H7 (cell line): ENCODE measurements around the gene ZNF274. TPM values are rescaled to one million over a fixed set of nuclear protein-coding genes. Genes with fewer than 3 reads are reported as not detected.

ENCODE experiments used
- DNase-seq: peaks from one replicate; pipeline ENCODE4 v3.0.0; 2012
- H3K27me3 ChIP-seq: 2 replicates; pipeline ENCODE4 v1.6.0; 2011; ENCODE audit warnings: mild to moderate bottlenecking, low read length; ENCODE audit not compliant: control insufficient read depth, insufficient read depth
- H3K36me3 ChIP-seq: replicated peaks from 2 replicates; pipeline ENCODE4 v1.5.1; 2011; ENCODE audit warnings: low read length; ENCODE audit not compliant: control insufficient read depth, insufficient read depth
- H3K4me3 ChIP-seq: 2 replicates; pipeline ENCODE4 v1.5.1; 2011; ENCODE audit warnings: low read depth, mild to moderate bottlenecking, control low read depth, low read length, moderate library complexity; ENCODE audit not compliant: insufficient read depth
- total RNA-seq: library from RNA; depleted of rRNA; stranded (reverse); fragments of >200 nt; shearing (Covaris generic); gene quantifications from 2 replicates; pipeline ENCODE4 v1.2.3, GENCODE V29; 2014

The ZNF274 gene
- total RNA-seq, 1 experiment from 2014 or later: 18.8 TPM

DNA sequence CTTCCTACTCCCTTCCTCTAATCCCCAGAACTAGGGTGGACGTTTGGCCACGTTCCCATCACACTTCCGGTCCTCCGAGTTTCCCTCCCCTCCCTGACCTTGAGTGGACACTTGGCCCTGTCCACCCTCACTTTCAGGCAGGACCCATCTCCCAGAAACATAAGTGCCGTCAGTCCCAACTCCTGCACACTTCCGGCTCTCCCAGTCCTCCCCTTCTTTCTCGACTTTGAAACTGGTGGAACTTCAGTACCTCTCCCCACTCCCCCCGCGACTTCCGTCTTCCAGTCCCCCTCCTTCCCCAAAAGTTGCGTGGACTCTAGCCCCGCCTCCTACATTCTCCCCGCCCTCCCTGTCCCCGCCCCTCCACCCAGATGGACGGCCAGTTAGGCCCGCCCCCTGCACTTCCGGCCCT lies 278 bp upstream of the ZNF274 start:
- H3K4me3 ChIP-seq: peak overlapping the region; percentile 88
- no peaks in the 10 kb centered on the region for H3K27me3 ChIP-seq
- H3K36me3 ChIP-seq: peaks cover 10% of the 10 kb centered on the region
- no peak for DNase-seq

DNA sequence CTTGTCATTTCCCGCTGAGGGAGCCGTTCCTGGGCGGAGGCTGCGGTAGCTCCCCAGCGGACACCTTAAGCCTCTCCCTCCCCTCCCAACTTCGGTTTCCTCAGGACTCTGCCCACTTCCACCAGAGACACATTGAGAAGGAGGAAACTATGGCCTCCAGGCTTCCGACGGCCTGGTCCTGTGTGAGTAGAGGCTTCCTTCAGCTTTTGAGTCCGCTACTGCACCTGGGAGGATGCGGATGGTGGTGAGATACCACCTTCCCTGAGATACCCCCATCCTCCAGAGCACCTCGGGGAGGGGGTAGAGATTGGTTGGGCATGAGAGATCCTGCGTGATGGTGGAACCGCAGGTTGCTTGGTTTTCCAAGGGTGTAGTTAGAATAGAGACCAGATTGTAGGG lies 955 bp downstream of the ZNF274 start:
- Histone ChIP-seq H3K36me3 (peaks cover 13% of the 10 kb centered on the region), H3K4me3 (peak overlapping the region; percentile 88), H3K27me3 (no peaks in the 10 kb centered on the region)
- no peak for DNase-seq

DNA sequence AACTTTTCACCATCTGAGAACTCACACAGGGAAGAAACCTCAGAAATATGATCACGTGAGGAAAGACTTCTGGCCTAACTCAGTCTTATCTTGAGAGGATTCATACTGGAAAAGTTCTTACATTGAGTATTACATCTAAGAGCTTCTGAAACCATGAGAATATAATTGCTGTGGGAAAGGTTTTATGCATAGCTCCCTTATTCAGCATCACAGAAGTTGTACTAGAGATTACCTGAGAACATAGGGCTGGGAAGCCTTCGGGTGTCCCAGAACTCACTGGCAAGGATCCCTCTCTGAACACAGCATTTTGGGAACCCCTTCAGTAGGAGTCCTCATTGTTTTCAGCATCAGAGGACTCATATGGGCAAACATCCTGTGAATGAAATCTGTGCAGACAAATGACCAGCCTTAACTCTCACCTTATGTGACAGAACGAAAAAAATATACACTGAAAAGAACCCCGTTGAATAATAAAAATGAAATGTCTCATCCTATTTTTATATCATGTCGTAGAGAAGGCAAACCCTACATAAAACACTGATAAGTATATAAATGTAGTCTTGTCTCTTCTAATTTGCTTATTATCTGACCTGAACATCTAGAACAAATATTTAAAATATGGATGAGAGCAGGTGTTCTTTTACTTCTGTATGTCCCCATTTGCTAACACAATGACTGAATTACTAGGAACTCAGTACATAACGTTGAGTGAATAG lies 14.2 kb downstream of the ZNF274 start:
- no peak for DNase-seq
- Histone ChIP-seq H3K36me3 (peaks cover 48% of the 10 kb centered on the region), H3K4me3 (no peak overlapping the region), H3K27me3 (no peaks in the 10 kb centered on the region)

DNA sequence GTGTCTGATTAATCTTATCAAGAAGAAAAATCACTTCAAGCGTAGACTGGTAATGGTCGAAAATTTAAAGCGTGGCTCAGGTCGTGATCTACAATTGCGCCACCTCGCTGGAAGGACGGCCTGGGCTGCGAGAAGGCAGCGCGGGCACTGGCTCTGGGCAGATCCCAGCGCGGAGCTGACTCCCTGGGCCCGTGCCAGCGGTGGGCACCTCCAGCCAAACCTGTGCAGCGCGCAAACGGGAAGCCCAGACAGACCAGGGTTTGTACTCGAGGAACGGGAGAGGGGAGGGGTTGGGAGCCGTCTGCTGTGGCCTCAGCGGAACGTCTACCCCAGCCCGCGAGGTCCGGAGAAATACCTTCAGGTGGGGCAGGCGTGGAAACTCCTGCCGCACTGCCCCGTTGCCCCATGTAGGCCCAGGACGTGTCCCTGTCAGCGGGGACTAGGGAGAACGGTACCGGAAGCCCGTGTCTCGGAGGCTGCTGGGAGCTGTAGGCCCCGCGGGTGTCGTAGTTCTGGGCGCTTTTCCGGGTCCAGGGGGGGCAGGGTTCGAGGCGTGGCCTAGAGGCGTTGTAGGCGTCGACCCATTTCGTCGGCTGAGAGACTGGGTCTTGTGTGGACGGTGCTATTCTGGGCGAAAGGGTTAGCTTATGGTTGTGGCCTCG lies 21.1 kb downstream of the ZNF274 start:
- no peak overlapping the region for H3K4me3 ChIP-seq
- no peak for DNase-seq
- peaks cover 28% of the 10 kb centered on the region for H3K36me3 ChIP-seq
- no peaks in the 10 kb centered on the region for H3K27me3 ChIP-seq

DNA sequence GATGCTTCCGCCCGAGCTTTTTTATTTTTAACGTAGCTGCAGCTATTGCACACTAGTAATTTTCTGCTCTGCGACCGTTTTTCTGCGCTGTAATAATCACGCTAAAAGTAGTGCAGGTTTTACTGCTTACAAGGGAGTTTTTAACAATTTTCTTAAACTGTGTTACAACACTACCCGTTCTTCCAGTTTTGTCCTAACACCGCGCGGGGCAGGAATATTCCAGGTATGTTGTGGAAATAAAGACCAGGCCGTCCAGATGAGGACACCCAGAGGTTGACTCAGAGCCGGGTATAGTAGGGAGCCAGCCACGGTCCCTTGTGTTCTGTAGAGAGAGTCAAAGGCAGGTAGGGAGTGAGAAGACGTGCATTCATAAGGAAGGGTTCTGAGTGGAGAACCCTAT lies 21.7 kb downstream of the ZNF274 start:
- no peak overlapping the region for H3K4me3 ChIP-seq
- no peaks in the 10 kb centered on the region for H3K27me3 ChIP-seq
- DNase-seq: no peak
- H3K36me3 ChIP-seq: peaks cover 29% of the 10 kb centered on the region

DNA sequence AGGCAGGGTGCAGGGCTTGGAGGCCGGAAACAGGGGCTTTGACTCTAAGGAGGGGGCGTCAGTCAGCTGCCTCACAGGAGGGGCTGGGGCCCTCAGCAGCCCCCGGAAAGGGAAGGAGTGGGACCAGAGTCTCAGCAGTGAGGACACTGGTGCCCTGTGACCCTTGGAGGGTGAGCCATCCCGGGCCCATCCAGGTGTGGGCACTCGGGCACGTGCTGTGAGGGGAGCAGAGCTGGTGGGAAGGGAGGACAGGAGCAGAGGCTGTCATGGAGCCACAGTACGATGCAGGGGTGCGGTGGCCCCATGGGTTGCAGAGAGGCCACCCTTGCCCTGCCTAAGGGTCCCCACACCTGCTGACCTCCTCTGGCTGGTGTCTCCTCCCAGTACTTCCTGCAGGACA lies 26.7 kb downstream of the ZNF274 start:
- peaks cover 55% of the 10 kb centered on the region for H3K36me3 ChIP-seq
- no peak overlapping the region for H3K4me3 ChIP-seq
- no peaks in the 10 kb centered on the region for H3K27me3 ChIP-seq
- DNase-seq: no peak

DNA sequence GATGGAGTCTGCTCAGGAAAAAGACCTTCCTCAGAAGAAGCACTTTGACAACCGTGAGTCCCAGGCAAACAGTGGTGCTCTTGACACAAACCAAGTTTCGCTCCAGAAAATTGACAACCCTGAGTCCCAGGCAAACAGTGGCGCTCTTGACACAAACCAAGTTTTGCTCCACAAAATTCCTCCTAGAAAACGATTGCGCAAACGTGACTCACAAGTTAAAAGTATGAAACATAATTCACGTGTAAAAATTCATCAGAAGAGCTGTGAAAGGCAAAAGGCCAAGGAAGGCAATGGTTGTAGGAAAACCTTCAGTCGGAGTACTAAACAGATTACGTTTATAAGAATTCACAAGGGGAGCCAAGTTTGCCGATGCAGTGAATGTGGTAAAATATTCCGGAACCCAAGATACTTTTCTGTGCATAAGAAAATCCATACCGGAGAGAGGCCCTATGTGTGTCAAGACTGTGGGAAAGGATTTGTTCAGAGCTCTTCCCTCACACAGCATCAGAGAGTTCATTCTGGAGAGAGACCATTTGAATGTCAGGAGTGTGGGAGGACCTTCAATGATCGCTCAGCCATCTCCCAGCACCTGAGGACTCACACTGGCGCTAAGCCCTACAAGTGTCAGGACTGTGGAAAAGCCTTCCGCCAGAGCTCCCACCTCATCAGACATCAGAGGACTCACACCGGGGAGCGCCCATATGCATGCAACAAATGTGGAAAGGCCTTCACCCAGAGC lies 29.6 kb downstream of the ZNF274 start:
- peaks cover 43% of the 10 kb centered on the region for H3K36me3 ChIP-seq
- no peak overlapping the region for H3K4me3 ChIP-seq
- DNase-seq: no peak
- H3K27me3 ChIP-seq: no peaks in the 10 kb centered on the region

DNA sequence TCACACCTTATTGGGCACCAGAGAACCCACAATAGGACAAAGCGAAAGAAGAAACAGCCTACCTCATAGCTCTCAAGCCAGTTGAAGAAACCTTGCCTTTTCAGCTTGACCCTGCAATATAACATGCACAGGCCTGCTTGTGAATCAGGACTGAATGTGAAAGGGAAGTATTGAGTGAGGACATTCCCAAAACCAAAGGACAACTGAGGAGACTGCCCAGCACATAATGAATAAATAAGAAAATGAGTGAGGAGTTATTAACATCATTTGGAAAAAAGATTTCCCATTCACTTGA lies 30.2 kb downstream of the ZNF274 start:
- DNase-seq: no peak
- Histone ChIP-seq H3K27me3 (no peaks in the 10 kb centered on the region), H3K4me3 (no peak overlapping the region), H3K36me3 (peaks cover 38% of the 10 kb centered on the region)

DNA sequence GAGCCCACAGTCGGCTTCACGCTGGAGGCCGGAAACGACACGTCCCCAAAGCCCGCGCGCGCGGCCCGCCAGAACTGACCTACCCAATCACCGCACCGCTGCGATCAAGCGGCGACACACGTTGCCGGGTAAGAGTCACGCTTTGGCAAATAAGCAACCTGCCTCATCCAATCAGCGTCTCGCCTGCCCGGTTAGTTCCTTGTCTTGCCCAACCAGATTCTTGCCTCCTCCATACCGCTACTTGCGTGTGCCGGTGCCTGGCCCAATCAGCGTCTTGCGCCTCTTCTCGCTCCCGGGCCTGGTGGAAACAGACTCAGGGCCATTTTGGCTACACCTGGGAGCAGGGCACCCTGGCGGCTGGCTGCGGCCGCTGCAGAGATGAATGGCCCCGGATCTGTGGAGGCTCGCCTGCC lies 34.2 kb downstream of the ZNF274 start:
- Histone ChIP-seq H3K36me3 (peaks cover 11% of the 10 kb centered on the region), H3K4me3 (no peak overlapping the region), H3K27me3 (no peaks in the 10 kb centered on the region)
- DNase-seq: no peak

DNA sequence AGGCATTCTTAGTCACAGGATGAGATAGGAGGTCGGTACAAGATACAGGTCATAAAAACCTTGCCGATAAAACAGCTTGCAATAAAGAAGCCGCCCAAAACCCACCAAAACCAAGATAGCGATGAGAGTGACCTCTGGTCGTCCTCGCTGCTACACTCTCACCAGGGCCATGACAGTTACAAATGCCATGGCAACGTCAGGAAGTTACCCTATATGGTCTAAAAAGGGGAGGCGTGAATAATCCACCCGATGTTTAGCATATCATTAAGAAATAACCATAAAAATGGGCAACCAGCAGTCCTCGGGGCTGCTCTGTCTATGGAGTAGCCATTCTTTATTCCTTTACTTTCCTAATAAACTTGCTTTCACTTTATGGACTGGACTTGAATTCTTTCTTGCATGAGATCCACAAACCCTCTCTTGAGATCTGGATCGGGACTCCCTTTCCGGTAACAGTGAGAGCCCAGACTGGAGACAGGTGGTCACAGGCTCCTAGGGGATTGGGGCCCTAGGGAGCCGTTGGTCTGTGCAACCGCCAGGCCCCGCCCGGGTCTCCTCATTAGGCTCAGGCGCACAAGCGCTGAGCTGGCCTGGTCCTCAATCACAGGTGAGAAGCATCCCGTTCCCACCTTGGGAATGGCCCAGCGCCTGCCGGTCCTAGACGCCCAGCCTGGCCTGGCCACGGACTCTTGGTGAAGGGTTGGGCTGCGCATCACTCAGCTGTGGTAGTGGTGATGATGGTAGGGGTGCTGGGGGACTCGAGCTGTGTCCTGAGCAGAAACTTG lies 34.9 kb downstream of the ZNF274 start:
- Histone ChIP-seq H3K36me3 (peaks cover 4% of the 10 kb centered on the region), H3K4me3 (no peak overlapping the region), H3K27me3 (no peaks in the 10 kb centered on the region)
- DNase-seq: no peak

DNA sequence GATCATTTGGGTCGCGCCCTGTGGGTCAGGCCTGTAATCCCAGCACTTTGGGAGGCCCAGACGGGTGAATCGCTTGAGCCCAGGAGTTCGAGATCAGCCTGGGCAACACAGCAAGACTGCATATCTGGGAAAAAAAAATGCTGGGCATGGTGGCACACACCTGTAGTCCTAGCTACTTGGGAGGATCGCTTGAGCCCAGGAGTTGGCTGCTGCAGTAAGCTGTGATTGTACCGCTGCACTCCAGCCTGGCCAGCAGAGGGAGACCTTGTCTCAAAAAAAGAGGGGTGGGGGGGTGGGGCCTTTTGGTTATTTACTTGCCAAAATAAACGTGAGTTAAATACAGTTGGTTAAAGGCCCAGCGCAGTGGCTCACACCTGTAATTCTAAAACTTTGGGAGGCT lies 36.0 kb downstream of the ZNF274 start:
- DNase-seq: peak; percentile 68
- H3K36me3 ChIP-seq: no peaks in the 10 kb centered on the region
- H3K4me3 ChIP-seq: no peak overlapping the region
- no peaks in the 10 kb centered on the region for H3K27me3 ChIP-seq

DNA sequence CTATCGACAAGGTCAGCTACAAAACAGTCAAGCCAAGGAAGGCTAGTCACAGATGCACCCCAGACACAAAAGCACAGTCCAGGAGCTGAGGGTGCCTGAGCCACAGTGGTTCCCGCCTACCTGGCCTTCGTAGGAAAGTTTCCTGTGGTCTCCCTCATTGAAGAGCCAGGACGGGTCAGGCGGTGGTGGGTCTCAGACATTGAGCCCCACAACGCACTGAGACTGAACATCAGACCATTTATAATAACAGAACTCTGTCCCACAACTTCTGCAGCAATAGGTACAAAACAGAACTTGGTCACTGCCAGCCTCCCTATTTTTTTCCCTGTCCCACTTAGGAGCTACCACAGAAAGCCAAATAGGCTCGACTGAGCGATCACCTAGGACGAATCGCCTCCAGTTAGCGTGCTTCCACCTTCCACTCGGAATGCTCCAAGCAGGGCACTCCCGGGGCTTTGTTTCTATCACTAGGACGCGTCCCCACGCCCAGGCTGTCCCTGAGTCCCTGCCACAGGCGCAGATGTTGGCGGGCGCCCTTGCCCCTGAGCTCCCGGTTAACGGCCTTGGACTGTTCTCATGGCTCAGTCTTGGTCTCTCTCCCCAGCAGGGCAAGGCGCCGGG lies 45.2 kb downstream of the ZNF274 start:
- peak; percentile 66 for DNase-seq

DNA sequence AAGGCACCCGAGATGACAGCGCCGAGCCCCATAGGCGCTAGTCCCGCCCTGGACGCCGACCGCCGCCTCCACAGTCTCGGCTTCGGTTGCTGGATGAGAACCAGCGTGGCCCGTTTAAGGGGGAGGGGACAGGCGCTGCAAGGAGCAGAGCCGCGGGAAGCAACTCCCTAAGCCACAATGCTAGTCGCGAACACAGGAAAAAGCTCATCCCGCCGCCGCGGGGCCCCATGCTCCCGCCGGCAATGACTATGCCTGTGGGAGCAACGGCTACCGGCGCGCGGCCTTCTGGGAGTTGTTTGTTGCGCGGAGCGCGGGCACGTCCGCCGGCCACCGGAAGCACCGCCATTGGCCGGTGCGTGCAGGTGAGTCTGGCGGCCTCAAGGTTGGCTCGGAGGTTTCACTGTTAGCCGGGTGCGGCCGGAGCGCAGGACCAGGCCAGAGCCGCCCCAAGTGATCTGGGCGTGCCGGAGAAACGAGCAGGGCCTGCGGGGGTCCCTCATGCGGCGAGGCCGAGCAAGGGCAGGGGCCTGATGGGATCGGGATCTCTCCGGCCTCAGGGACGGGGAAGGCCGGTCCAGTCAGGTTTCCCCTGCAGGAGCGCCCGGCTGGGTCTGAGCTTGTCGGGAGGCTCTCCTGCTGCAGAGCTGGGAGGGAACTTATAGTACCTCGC lies 45.9 kb downstream of the ZNF274 start, which contains the start of gene ZNF544:
Gene ZNF544, plus strand, starts transcription at position 330 of the 670 bp plus-strand sequence. CDS start 15,110 bp downstream, outside the sequence.
- DNase-seq: peak; percentile 92
- H3K27me3 ChIP-seq: no peaks in the 10 kb centered on the region
- H3K36me3 ChIP-seq: peaks cover 29% of the 10 kb centered on the region
- H3K4me3 ChIP-seq: peak within 1 kb of the TSS; percentile 78

More for the DNA sequence above, 45.2 kb downstream of the ZNF274 start:
- Histone ChIP-seq H3K27me3 (no peaks in the 10 kb centered on the region), H3K4me3 (peak overlapping the region; percentile 78), H3K36me3 (peaks cover 28% of the 10 kb centered on the region)

DNA sequence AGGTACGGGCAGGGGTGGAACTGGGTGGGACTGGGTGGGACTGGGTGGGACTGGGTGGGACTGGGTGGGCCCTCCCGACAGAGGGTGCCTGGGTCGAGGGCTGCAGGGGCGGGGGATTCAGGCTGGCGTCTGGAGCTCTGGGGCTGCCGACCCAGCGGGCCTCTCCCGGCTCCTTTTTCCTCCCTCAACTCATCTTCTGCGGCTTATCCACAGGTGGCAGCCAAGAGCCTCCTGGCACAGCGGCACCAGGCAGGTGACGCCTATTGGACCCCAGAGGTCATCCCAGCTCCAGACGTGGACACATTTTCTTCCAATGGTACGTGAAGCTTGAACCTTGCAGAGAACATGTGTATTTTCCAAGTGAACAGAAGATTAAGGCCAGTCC lies 46.4 kb downstream of the ZNF274 start:
- no peaks in the 10 kb centered on the region for H3K27me3 ChIP-seq
- H3K4me3 ChIP-seq: peak overlapping the region; percentile 78
- peak; percentile 86 for DNase-seq
- peaks cover 35% of the 10 kb centered on the region for H3K36me3 ChIP-seq
